GM06990 (cell line): Measurements from ENCODE around the gene CEACAM7.

Experiments used
- DNase-seq: peaks from one replicate; pipeline ENCODE4 v3.0.0-alpha.2; 2011; ENCODE audit not compliant: insufficient read length; ENCODE audit errors: extremely low read depth
- H3K27me3 ChIP-seq: replicated peaks from 2 replicates; pipeline ENCODE4 v1.6.0; 2011; ENCODE audit warnings: low read length; ENCODE audit not compliant: control insufficient read depth, insufficient read depth
- H3K36me3 ChIP-seq: 2 replicates; pipeline ENCODE4 v1.5.1; 2011; ENCODE audit warnings: low read length; ENCODE audit not compliant: control insufficient read depth, insufficient read depth
- H3K4me3 ChIP-seq: replicated peaks from 2 replicates; pipeline ENCODE4 v1.5.1; 2011; ENCODE audit warnings: low read depth, mild to moderate bottlenecking, control low read depth, low read length
- TF ChIP-seq, protein P1 (sequence below): IDR thresholded peaks from 2 replicates; pipeline ENCODE4 v1.5.1; 2011; ENCODE audit warnings: low read length, control low read depth, mild to moderate bottlenecking, inconsistent platforms; ENCODE audit not compliant: insufficient read depth, poor library complexity, severe bottlenecking

Gene CEACAM7

DNA sequence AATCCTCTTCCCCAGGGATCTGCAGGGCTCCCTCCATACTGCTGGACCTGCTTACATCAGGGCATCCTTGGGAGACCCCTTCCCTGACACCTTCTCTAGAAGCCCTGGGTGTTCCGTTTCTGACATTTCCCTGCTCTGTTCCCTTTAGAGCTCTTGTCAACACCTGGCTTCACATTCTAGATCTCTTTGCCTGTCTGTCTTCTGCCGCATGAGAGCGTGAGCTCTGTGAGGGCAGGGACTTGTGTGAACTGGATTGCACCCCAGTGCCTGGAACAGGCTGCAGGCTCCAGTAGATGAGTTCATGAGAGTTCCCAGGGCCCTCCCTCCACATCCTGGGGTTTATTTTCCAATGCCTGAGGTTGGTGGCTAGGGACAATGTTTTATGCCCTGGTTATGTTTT is 651 bp downstream of the CEACAM7 start:
- TF ChIP-seq, protein P1, sequence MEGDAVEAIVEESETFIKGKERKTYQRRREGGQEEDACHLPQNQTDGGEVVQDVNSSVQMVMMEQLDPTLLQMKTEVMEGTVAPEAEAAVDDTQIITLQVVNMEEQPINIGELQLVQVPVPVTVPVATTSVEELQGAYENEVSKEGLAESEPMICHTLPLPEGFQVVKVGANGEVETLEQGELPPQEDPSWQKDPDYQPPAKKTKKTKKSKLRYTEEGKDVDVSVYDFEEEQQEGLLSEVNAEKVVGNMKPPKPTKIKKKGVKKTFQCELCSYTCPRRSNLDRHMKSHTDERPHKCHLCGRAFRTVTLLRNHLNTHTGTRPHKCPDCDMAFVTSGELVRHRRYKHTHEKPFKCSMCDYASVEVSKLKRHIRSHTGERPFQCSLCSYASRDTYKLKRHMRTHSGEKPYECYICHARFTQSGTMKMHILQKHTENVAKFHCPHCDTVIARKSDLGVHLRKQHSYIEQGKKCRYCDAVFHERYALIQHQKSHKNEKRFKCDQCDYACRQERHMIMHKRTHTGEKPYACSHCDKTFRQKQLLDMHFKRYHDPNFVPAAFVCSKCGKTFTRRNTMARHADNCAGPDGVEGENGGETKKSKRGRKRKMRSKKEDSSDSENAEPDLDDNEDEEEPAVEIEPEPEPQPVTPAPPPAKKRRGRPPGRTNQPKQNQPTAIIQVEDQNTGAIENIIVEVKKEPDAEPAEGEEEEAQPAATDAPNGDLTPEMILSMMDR = no peak
- Histone ChIP-seq H3K36me3 (no peaks in the 10 kb centered on the region), H3K27me3 (no peaks in the 10 kb centered on the region; the same call in 1 of the 2 replicates), H3K4me3 (no peak overlapping the region)
- DNase-seq = no peak

DNA sequence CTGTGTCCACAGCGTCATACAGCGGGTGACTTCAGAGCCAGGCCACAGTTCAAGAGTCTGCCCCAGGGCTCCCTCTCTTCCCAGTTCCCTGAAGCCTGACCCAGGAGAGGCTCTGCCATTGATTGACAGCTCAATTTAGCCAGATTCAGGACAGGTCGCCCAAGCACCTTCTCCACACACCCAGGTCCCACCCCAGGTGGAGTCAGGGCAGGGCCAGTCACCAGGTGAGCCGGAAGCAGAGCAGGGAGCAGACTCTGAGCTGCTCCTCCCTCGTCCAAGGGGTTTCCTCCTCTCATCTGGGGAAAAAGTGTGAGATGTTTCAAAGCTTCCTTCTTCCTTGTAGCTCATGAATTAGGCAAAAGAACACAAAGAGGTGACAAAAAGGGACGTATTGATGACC is 5.6 kb downstream of the CEACAM7 start:
- DNase-seq = no peak
- TF ChIP-seq, protein P1 = no peak
- Histone ChIP-seq H3K4me3 (no peak overlapping the region), H3K27me3 (no peaks in the 10 kb centered on the region; the same call in 1 of the 2 replicates), H3K36me3 (no peaks in the 10 kb centered on the region)

DNA sequence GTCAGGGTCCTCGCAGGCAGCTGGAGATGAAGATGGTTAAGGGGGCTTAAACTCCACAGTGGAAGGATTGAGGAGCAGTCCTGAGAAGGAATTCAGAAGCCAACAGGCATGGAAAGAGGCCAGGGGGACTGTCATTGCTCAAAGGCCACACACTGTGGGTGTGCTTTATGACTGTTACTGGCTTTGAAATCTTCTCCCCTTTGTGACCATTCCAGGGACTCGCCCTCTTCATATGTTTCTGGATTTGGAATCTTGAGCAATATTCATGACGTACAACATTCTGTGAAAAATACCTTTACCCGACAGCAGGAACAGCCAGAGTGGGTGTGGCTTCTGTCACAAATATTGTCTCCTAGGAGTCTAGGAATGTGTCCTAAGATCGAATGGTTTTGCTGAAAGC is 16.6 kb downstream of the CEACAM7 start:
- no peak for DNase-seq
- Histone ChIP-seq H3K27me3 (no peaks in the 10 kb centered on the region; the same call in 1 of the 2 replicates), H3K4me3 (no peak overlapping the region), H3K36me3 (no peaks in the 10 kb centered on the region)
- TF ChIP-seq, protein P1 = no peak

DNA sequence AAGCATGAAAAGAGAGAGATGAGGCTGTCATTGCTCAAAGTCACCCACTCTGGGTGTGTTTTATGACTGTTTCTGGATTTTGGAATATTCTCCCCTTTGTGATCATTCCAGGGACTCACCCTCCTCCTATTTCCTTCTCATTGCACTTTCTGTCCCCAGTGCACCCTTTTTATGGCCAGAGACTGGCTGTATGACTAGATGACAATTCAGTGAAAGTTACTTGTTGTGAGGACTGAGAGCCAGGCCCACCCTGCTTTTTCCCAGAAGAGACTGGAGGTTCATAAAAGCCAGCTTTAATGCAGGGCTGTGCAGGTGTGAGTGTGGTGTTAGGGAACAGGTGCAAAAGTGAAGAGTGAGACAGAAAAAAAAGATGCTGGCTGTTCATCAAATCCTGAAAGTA is 17.3 kb downstream of the CEACAM7 start:
- Histone ChIP-seq H3K27me3 (no peaks in the 10 kb centered on the region; the same call in 1 of the 2 replicates), H3K36me3 (no peaks in the 10 kb centered on the region), H3K4me3 (no peak overlapping the region)
- no peak for DNase-seq
- TF ChIP-seq, protein P1 = no peak

DNA sequence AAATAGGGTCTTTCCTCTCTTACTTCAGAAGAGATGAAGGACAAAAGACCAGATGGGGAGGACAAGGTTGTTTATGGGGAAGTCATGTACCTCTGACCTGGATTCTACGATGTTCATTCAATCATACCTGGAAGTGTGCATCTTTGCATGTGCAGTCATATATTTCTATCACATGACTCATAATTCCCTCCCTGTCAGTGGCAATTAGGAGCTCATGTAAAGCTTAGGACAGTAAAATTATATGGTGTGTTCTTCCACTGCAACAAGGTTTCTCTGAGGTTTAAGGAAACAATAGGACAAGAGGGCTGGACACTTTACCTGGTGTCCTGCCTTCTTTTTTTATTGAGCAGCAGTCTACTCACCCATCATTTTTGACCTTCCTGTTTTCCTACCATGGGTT is 19.8 kb downstream of the CEACAM7 start:
- DNase-seq = no peak
- no peak overlapping the region for H3K4me3 ChIP-seq
- TF ChIP-seq, protein P1 = no peak
- H3K27me3 ChIP-seq = no peaks in the 10 kb centered on the region; the same call in 1 of the 2 replicates
- no peaks in the 10 kb centered on the region for H3K36me3 ChIP-seq

DNA sequence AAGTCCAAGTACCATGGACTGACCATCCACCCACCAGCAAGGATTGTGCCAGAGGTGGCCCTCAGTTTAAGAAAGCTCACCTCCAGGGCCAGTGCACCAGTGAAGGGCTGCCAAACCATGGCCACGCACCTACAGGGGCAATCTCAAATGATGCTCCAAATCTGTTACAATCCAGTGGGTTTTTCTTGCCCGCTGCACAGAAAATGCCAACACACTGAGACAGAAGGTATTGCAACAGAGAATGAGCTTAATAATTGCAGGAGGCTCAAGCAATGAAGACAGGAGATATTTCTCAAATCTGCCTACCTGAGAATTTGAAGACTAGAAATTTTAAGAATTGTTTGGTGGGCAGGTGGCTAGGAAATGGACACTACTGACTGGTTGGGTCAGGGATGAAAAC is 22.0 kb downstream of the CEACAM7 start:
- TF ChIP-seq, protein P1 = no peak
- no peak for DNase-seq
- Histone ChIP-seq H3K4me3 (no peak overlapping the region), H3K36me3 (no peaks in the 10 kb centered on the region), H3K27me3 (no peaks in the 10 kb centered on the region)
